Breast epithelium (tissue), 3 donors: ENCODE data around the gene MYO5B.

Source experiments
- POLR2A ChIP-seq: fragments of 450-650 bp; IDR thresholded peaks from one replicate; pipeline ENCODE4 v1.6.1; 2016; ENCODE audit warnings: antibody characterized with exemption, mild to moderate bottlenecking, moderate library complexity
- POLR2AphosphoS5 ChIP-seq, 3 donors: sonication (generic); formaldehyde crosslinking; IDR thresholded peaks; one replicate each; pipeline ENCODE4 v1.6.1; 2017; ENCODE audit warnings: antibody characterized with exemption in 3 of 3
- TF ChIP-seq, protein P1 (sequence below), 3 donors: fragments of 450-650 bp; IDR thresholded peaks; one replicate each; pipeline ENCODE4 v1.5.1; 2016 to 2017; ENCODE audit warnings: antibody characterized with exemption in 3 of 3, mild to moderate bottlenecking in 3 of 3, moderate library complexity in 3 of 3

DNA sequence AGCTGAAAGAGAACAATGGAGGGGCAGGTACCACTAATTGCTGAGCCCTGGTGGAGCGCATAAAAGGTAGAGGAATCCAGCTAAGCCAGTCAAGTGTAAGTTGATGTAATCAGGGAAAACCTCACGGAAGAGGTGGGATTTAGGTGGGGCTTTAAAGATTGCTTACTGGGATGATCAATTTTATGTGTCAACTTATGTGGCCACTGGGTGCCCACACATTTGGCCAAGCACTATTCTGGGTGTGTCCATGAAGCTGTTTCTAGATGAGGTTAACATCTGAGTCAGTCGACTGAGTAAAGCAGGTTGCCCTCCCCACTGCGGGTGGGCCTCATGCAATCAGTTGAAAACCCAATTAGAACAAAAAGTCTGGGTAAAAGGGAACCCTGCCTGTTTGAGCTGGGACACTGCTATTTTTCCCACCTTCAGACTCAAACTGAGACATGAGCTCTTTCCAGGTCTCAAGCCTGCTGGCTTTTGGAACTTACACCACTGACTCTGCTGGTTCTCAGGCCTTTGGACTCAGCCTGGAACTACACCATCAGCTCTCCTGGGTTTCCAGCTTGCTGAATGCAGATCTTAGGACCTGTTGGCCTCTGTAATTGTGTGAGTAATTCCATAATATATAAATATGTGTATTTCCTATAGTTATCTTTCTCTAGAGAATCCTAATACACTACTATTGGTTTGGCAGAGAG is 67.3 kb downstream of the MYO5B start:
- TF ChIP-seq POLR2A (no peak), POLR2AphosphoS5 (IDR thresholded peaks at IDR 0.05) (no peak)
- TF ChIP-seq, protein P1, sequence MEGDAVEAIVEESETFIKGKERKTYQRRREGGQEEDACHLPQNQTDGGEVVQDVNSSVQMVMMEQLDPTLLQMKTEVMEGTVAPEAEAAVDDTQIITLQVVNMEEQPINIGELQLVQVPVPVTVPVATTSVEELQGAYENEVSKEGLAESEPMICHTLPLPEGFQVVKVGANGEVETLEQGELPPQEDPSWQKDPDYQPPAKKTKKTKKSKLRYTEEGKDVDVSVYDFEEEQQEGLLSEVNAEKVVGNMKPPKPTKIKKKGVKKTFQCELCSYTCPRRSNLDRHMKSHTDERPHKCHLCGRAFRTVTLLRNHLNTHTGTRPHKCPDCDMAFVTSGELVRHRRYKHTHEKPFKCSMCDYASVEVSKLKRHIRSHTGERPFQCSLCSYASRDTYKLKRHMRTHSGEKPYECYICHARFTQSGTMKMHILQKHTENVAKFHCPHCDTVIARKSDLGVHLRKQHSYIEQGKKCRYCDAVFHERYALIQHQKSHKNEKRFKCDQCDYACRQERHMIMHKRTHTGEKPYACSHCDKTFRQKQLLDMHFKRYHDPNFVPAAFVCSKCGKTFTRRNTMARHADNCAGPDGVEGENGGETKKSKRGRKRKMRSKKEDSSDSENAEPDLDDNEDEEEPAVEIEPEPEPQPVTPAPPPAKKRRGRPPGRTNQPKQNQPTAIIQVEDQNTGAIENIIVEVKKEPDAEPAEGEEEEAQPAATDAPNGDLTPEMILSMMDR (IDR thresholded peaks at IDR 0.05): no peak
